ENCODE data around the gene CNOT1. TPM values are rescaled to one million over a fixed set of nuclear protein-coding genes. Genes with fewer than 3 reads are reported as not detected.

CNOT1 gene
- total RNA-seq, 1 experiment from 2014 or later: 230 TPM

DNA sequence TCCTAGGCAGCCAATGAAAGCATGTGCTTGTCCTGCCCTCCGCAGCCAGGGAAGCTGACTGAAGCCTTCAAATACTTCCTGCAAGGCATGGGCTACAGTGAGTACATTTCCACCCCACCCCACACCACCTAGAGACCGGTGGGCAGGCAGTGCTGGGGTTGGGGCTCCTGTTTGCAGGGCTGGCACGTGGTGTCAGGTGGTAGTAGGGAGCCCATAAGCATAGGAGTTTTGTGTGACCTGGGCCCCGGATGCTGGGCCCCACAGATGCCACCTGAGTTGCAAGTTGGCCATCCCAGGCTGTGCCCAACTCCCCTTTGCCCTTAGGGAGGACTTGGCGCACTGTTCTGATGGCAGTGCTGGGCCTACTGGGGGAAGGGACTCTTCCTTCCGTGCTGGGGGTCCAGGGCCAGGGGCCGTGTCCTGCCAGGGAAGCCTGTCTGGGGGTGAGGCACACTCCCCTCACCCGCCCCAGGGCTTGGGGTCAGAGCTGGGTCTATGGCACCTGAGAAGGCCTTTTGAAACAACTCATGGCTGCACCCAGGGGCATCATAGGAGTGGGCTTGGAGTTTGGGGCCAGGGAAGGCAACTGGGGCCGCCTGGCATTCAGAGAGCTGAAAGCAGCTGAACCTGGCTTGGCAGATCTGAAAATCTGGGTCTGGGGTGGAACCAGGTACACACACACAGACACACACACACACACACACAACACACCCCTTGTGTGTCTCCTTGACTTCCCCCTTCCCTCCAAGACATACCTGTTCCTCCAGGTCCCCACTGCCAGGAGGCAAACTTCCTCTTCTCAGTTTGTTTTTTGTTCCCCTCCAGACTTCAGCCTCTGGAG is 120.2 kb downstream of the CNOT1 start:
- H3K4me1 ChIP-seq (ENCODE audit: control insufficient read depth in 1 of 2, insufficient read depth in 2 of 2, low read length in 2 of 2): peaks cover 0 to 3% of the 10 kb centered on the region in 2 experiments; a peak in 1 of 4 replicates
- no TSS peak for BruUV-seq (replicated peaks)
- ChIA-PET CTCF (no interaction called here), RAD21 (ENCODE audit: low non-redundant PET in 1 of 2, low total read pairs in 2 of 2, uncharacterized antibody in 2 of 2, unreplicated experiment in 2 of 2) (no interaction called here), POLR2A (interaction anchor here (1.9 kb wide), 1 partner anchor 10 kb away, joined by 6 read pairs; the partner anchor contains the start of gene NDRG4)
- intact Hi-C loops (cut with micrococcal nuclease): loop anchor here (5.0 kb wide), 1 partner anchor 248 kb away; no protein-coding TSS in a partner anchor
- peaks cover 40% of the 10 kb centered on the region for H3K79me2 ChIP-seq (ENCODE audit: insufficient read depth, low read length)
- DNase-seq (ENCODE audit: low read depth, low spot score) (no peak), ATAC-seq (no peak)
- H3K9ac ChIP-seq (ENCODE audit: low read length): no peak overlapping the region
- H2AFZ ChIP-seq (ENCODE audit: low read depth, low read length, poor library complexity, severe bottlenecking): no peak overlapping the region
- H3K27ac ChIP-seq (ENCODE audit: low read depth, low read length): no peak overlapping the region; the same call in 1 of the 2 replicates
- H3K36me3 ChIP-seq (ENCODE audit: control insufficient read depth in 1 of 2, insufficient read depth in 2 of 2, low read length in 2 of 2): peaks cover 0 to 20% of the 10 kb centered on the region in 2 experiments; a peak in 1 of 4 replicates
- H3K27me3 ChIP-seq (ENCODE audit: insufficient read depth, low read length): no peaks in the 10 kb centered on the region
- TF ChIP-seq, protein P1, sequence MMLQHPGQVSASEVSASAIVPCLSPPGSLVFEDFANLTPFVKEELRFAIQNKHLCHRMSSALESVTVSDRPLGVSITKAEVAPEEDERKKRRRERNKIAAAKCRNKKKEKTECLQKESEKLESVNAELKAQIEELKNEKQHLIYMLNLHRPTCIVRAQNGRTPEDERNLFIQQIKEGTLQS (IDR thresholded peaks at IDR 0.05): no peak
- no peak overlapping the region for H3K4me3 ChIP-seq (replicated peaks in 1 of 2; ENCODE audit: low read depth in 1 of 2, low read length in 2 of 2)
- H3K4me2 ChIP-seq (ENCODE audit: low read length): no peak overlapping the region
- no peaks in the 10 kb centered on the region for H4K20me1 ChIP-seq (ENCODE audit: insufficient read depth)
- H3K9me3 ChIP-seq (ENCODE audit: control insufficient read depth in 1 of 2, insufficient read depth in 1 of 2, low read depth in 1 of 2, low read length in 2 of 2): no peaks in the 10 kb centered on the region
- no peaks in the 10 kb centered on the region for H3K9me2 ChIP-seq (ENCODE audit: insufficient read depth)

DNA sequence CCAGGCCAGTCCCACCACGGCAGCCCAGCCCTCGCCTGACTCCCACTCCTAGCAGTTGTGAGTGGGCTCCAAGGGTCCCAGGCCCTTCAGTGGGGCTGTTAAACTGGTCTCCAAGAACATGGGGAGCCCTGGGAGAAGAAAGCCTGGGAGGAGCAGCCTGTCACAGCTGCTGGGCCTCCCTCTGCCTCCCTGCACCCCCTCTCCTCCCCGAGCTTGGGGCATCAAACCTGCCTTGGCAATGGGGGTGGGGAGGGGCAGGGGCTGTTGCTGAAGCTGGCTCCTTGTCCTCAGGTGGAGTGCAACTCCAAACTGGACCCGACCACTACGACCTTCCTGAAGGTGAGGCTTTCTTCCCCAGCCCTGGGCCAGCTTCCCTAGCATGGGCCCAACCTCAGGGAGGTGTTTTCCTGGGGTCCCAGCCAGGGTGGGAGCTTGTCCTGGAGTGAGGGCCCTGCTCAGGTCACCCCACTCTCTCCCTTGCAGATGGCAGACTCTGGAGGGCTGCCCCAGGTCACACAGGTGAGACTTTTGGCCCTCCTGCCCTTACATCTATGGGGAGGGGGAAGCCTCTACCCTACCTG is 120.9 kb downstream of the CNOT1 start:
- no peaks in the 10 kb centered on the region for H4K20me1 ChIP-seq (ENCODE audit: insufficient read depth)
- no TSS peak for BruUV-seq (replicated peaks)
- no peaks in the 10 kb centered on the region for H3K27me3 ChIP-seq (ENCODE audit: insufficient read depth, low read length)
- H3K4me2 ChIP-seq (ENCODE audit: low read length): no peak overlapping the region
- ChIA-PET RAD21 (ENCODE audit: low non-redundant PET in 1 of 2, low total read pairs in 2 of 2, uncharacterized antibody in 2 of 2, unreplicated experiment in 2 of 2) (no interaction called here), CTCF (no interaction called here), POLR2A (interaction anchor here (1.9 kb wide), 1 partner anchor 9 kb away, joined by 6 read pairs; the partner anchor contains the start of gene NDRG4)
- H2AFZ ChIP-seq (ENCODE audit: low read depth, low read length, poor library complexity, severe bottlenecking): no peak overlapping the region
- DNase-seq (ENCODE audit: low read depth, low spot score) (no peak), ATAC-seq (no peak)
- peaks cover 0 to 20% of the 10 kb centered on the region in 2 experiments; a peak in 1 of 4 replicates for H3K36me3 ChIP-seq (ENCODE audit: control insufficient read depth in 1 of 2, insufficient read depth in 2 of 2, low read length in 2 of 2)
- no peaks in the 10 kb centered on the region for H3K9me3 ChIP-seq (ENCODE audit: control insufficient read depth in 1 of 2, insufficient read depth in 1 of 2, low read depth in 1 of 2, low read length in 2 of 2)
- intact Hi-C loops (cut with micrococcal nuclease): no loop called here
- H3K9me2 ChIP-seq (ENCODE audit: insufficient read depth): no peaks in the 10 kb centered on the region
- no peak overlapping the region for H3K9ac ChIP-seq (ENCODE audit: low read length)
- H3K27ac ChIP-seq (ENCODE audit: low read depth, low read length): no peak overlapping the region
- no peaks in the 10 kb centered on the region for H3K4me1 ChIP-seq (ENCODE audit: control insufficient read depth in 1 of 2, insufficient read depth in 2 of 2, low read length in 2 of 2)
- H3K4me3 ChIP-seq (replicated peaks in 1 of 2; ENCODE audit: low read depth in 1 of 2, low read length in 2 of 2): no peak overlapping the region
- H3K79me2 ChIP-seq (ENCODE audit: insufficient read depth, low read length): peaks cover 33% of the 10 kb centered on the region
- TF ChIP-seq, protein P1 (IDR thresholded peaks at IDR 0.05): no peak
- TF ChIP-seq, protein P2, sequence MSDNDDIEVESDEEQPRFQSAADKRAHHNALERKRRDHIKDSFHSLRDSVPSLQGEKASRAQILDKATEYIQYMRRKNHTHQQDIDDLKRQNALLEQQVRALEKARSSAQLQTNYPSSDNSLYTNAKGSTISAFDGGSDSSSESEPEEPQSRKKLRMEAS (IDR thresholded peaks at IDR 0.05): no peak
- no peak for TF ChIP-seq ZNF274 (IDR thresholded peaks at IDR 0.05; ENCODE audit: low read depth, low read length)
- TF ChIP-seq EGR1 (IDR thresholded peaks at IDR 0.05; ENCODE audit: low read depth): no peak
- TF ChIP-seq POLR2A (IDR thresholded peaks at IDR 0.05; ENCODE audit: borderline replicate concordance, extremely low read depth, insufficient read depth, insufficient read length): no peak
- TF ChIP-seq ZBTB33 (IDR thresholded peaks at IDR 0.05; ENCODE audit: extremely low read depth, insufficient replicate concordance, low read length): no peak
- no peak for TF ChIP-seq ELF1 (IDR thresholded peaks at IDR 0.05; ENCODE audit: borderline replicate concordance, low read depth)
- TF ChIP-seq REST (IDR thresholded peaks at IDR 0.05; ENCODE audit: low read depth): no peak
- TF ChIP-seq CBX3 (IDR thresholded peaks at IDR 0.05; ENCODE audit: low read depth): no peak
- TF ChIP-seq JUND (IDR thresholded peaks at IDR 0.05): no peak
- TF ChIP-seq ZFX (IDR thresholded peaks at IDR 0.05): no peak
- TF ChIP-seq EZH2phosphoT487 (IDR thresholded peaks at IDR 0.05; ENCODE audit: borderline replicate concordance): no peak

All from HCT116 (cell line).